ENCODE data around the gene AKAP9. TPM values are rescaled to one million over a fixed set of nuclear protein-coding genes. Genes with fewer than 3 reads are reported as not detected.

AKAP9 gene
- total RNA-seq, 1 donor from 2014 or later: 35.1 TPM

DNA sequence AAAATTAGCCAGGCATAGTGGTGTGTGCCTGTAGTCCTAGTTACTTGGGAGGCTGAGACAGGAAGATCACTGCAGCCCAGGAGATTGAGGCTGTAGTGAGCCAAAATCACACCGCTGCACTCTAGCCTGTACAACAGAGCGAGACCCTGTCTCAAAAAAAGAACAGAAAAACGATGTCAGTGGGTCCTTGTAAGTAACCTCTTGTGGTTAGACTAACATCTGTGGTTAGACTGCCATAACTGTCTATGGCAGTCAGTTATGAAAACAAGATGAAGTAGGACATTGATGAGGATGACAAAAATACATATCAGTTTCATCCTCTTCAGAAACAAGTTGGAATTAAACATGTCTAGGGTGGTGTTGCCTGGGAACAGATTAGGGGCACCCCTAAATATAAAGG is 53.3 kb downstream of the AKAP9 start:
- Mint-ChIP-seq H3K4me1 (ENCODE audit: low read depth) (no peaks in the 10 kb centered on the region), H3K27me3 (ENCODE audit: low read depth) (no peaks in the 10 kb centered on the region), H3K4me3 (ENCODE audit: unreplicated experiment) (no peak overlapping the region), H3K36me3 (ENCODE audit: low read depth) (peaks cover 20% of the 10 kb centered on the region), H3K9me3 (ENCODE audit: low read depth) (no peaks in the 10 kb centered on the region), H3K27ac (ENCODE audit: unreplicated experiment) (no peak overlapping the region)
- DNase-seq (ENCODE audit: low spot score): no peak
- TF ChIP-seq, protein P1, sequence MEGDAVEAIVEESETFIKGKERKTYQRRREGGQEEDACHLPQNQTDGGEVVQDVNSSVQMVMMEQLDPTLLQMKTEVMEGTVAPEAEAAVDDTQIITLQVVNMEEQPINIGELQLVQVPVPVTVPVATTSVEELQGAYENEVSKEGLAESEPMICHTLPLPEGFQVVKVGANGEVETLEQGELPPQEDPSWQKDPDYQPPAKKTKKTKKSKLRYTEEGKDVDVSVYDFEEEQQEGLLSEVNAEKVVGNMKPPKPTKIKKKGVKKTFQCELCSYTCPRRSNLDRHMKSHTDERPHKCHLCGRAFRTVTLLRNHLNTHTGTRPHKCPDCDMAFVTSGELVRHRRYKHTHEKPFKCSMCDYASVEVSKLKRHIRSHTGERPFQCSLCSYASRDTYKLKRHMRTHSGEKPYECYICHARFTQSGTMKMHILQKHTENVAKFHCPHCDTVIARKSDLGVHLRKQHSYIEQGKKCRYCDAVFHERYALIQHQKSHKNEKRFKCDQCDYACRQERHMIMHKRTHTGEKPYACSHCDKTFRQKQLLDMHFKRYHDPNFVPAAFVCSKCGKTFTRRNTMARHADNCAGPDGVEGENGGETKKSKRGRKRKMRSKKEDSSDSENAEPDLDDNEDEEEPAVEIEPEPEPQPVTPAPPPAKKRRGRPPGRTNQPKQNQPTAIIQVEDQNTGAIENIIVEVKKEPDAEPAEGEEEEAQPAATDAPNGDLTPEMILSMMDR (IDR thresholded peaks at IDR 0.05): no peak

DNA sequence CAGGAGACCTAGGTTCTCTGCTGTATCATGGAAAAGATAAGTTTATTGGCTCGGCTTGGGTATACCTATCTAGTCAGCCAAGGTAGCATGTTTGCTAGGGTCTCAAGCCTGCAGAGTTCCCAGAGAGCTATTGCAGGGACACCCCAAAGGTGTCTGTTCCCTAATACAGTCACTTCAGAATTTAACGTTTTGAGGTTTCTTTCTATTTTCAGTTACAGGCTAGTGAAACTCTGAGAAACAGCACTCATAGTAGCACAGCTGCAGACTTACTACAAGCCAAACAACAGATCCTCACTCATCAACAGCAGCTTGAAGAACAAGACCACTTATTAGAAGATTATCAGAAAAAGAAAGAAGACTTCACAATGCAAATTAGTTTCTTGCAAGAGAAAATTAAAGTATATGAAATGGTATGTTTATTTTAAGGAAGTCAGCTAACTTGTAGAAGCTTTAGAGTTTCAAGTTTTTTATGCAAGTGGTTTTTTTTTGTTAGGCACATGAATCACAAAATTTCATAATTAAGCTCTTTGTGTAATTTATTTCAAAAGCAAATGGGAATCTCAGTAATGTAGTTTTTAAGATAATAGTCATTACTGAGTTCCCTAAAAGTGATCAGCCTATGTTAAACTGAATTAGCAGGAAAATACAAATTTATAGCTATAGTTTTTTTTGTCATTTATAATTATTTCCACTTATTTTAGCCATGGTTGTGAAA is 54.9 kb downstream of the AKAP9 start:
- Mint-ChIP-seq H3K4me1 (ENCODE audit: low read depth) (no peaks in the 10 kb centered on the region), H3K9me3 (ENCODE audit: low read depth) (no peaks in the 10 kb centered on the region), H3K4me3 (ENCODE audit: unreplicated experiment) (no peak overlapping the region), H3K36me3 (ENCODE audit: low read depth) (peaks cover 22% of the 10 kb centered on the region), H3K27me3 (ENCODE audit: low read depth) (no peaks in the 10 kb centered on the region), H3K27ac (ENCODE audit: unreplicated experiment) (no peak overlapping the region)
- TF ChIP-seq, protein P1 (IDR thresholded peaks at IDR 0.05): no peak
- no peak for DNase-seq (ENCODE audit: low spot score)

DNA sequence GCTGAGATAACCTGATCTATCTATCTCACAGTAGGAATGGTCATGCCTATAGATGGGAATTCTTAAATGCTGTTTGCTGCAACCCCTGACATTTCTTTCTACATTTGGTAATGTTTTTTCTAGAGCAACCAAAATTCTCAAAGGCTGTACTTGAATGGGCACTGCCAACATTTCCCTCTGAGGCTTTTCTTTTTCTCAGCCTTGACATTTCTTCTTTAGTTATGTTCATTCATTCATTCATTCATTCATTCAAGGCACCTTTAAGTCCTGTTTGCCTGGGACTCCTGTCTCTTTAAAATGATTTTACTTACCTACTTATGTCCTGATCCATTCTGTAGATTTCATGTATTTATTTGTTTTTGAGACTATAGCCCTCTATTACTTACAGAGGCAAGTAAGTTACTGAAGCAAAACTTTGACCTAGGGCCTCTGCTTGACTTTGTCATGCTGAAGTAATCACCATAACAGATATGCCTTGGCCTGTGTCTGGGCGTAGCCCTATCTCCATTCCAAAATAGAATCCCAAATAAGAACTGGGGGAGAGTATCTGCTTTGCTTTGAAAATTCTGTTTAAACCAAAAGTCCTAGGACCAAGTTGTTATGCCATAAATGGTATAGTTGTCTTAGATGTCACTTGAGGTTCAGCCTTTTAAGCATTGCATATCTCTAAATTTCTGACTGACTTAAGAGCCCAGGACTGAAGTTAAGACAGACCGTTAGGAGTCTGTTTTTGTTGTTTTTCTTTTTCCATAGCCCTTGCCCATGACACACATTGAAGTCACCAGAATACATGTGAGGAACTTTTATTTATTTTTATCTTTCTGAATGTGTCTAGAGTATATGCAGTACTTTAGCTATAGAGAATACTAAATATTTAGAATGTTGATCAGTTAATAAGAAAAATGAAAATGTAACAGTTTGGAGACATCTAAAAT is 59.2 kb downstream of the AKAP9 start:
- no peak overlapping the region for H3K4me3 Mint-ChIP-seq (ENCODE audit: unreplicated experiment)
- DNase-seq (ENCODE audit: low spot score): no peak
- H3K27ac Mint-ChIP-seq (ENCODE audit: unreplicated experiment): no peak overlapping the region
- peaks cover 7% of the 10 kb centered on the region for H3K9me3 Mint-ChIP-seq (ENCODE audit: low read depth)
- H3K27me3 Mint-ChIP-seq (ENCODE audit: low read depth): no peaks in the 10 kb centered on the region
- TF ChIP-seq, protein P1 (IDR thresholded peaks at IDR 0.05): no peak
- no peaks in the 10 kb centered on the region for H3K4me1 Mint-ChIP-seq (ENCODE audit: low read depth)
- H3K36me3 Mint-ChIP-seq (ENCODE audit: low read depth): peaks cover 46% of the 10 kb centered on the region

DNA sequence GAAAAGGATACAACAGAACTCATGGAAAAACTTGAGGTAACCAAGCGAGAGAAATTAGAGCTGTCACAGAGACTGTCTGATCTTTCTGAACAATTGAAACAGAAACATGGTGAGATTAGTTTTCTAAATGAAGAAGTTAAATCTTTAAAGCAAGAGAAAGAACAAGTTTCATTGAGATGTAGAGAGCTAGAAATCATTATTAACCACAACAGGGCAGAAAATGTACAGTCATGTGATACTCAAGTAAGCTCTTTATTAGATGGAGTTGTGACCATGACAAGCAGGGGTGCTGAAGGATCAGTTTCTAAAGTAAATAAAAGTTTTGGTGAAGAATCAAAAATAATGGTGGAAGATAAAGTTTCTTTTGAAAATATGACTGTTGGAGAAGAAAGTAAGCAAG is 62.1 kb downstream of the AKAP9 start:
- TF ChIP-seq, protein P1 (IDR thresholded peaks at IDR 0.05): no peak
- no peak for DNase-seq (ENCODE audit: low spot score)
- Mint-ChIP-seq H3K27ac (ENCODE audit: unreplicated experiment) (no peak overlapping the region), H3K4me1 (ENCODE audit: low read depth) (no peaks in the 10 kb centered on the region), H3K27me3 (ENCODE audit: low read depth) (no peaks in the 10 kb centered on the region), H3K4me3 (ENCODE audit: unreplicated experiment) (no peak overlapping the region), H3K36me3 (ENCODE audit: low read depth) (peaks cover 47% of the 10 kb centered on the region), H3K9me3 (ENCODE audit: low read depth) (peaks cover 7% of the 10 kb centered on the region)

DNA sequence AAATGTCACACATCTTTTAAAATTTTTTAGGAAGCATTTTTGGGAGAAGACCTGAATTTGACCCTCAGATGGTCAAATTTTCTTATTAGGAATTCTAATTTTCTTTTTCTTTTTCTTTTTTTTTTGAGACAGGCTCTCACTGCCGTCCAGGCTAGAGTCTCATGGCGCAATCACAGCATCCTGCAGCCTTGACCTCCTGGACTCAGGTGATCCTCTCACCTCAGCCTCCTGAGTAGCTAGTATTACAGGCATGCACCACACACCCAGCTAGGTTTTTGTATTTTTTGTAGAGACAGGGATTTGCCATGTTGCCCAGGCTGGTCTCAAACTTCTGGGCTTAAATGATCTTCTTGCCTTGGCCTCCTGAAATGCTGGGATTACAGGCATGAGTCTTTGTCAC is 65.4 kb downstream of the AKAP9 start:
- Mint-ChIP-seq H3K36me3 (ENCODE audit: low read depth) (peaks cover 44% of the 10 kb centered on the region), H3K27me3 (ENCODE audit: low read depth) (no peaks in the 10 kb centered on the region), H3K9me3 (ENCODE audit: low read depth) (peaks cover 7% of the 10 kb centered on the region), H3K4me1 (ENCODE audit: low read depth) (no peaks in the 10 kb centered on the region), H3K4me3 (ENCODE audit: unreplicated experiment) (no peak overlapping the region), H3K27ac (ENCODE audit: unreplicated experiment) (no peak overlapping the region)
- no peak for DNase-seq (ENCODE audit: low spot score)
- TF ChIP-seq, protein P1 (IDR thresholded peaks at IDR 0.05): no peak

Data from chondrocyte (in vitro differentiated cells).